Activated naive CD4-positive, alpha-beta T cell treated with anti-CD3 and anti-CD28 coated beads, Interleukin-2, amount 10 ng/mL, durations not matched to agents 7 days and 5 days (primary cell): ENCODE data around the gene GIT1.
A peak's percentile ranks its signal among the peaks of the same experiment; 100 is the strongest.

ENCODE experiments used
- CTCF ChIA-PET: fragments of 350-600 bp; sonication (Branson Sonifier 250); formaldehyde crosslinking; loops from one replicate; lab custom pipeline; 2021; ENCODE audit warnings: antibody characterized with exemption; lab: Charles Lee
- DNase-seq: peaks from one replicate; pipeline ENCODE4 v3.0.0-alpha.2; 2020
- H3K27ac Mint-ChIP-seq: one replicate; pipeline ENCODE4 v1.8.0; 2021; ENCODE audit warnings: mild to moderate bottlenecking, moderate library complexity, mixed read lengths
- H3K27me3 Mint-ChIP-seq: one replicate; pipeline ENCODE4 v1.8.0; 2021; ENCODE audit warnings: mild to moderate bottlenecking, mixed read lengths
- H3K36me3 Mint-ChIP-seq: one replicate; pipeline ENCODE4 v1.8.0; 2021; ENCODE audit warnings: mixed read lengths
- H3K4me1 Mint-ChIP-seq: one replicate; pipeline ENCODE4 v1.8.0; 2021; ENCODE audit warnings: mixed read lengths
- H3K4me3 Mint-ChIP-seq: one replicate; pipeline ENCODE4 v1.8.0; 2021; ENCODE audit warnings: mild to moderate bottlenecking, moderate library complexity, mixed read lengths
- H3K9me3 Mint-ChIP-seq: one replicate; pipeline ENCODE4 v1.8.0; 2021; ENCODE audit warnings: mixed read lengths

GIT1 gene

DNA sequence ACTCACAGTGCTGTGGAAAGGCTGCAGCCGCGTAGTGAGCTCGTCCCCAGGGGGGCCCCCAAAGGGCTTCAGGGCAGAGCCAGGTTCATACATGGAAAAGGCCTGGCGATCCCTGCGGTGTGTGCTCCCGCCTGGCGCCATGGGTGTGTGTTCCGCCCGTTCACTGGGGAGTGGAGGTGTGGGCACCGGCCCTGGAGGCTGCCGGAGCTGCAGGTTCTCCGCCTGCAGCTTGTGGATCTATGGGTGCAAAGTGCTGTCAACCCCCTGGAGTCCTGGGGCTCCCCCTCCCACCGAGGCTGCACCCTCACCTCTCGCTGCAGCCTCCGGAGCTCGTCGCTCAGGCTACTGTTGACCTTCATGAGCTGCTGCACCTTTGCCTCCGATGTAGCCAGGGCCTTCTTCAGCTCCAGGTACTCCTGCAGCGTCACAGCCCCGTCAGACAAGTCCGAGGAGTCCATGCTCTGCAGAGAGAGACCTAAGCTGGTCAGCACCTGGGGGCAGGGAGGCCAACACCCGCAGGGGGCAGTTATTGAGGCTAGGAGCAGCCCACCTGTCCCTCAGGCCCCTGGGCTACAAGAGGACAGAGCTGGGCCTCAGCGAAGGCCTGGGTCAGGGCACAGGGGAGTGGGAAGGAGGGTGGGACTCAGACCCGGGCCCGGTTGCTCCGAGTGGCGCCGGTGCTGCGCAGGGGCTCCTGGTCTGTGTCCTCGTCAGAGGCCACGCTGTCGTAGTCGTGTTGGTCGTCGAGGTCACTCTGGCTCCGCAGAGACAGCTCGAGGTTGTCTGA is 13.0 kb downstream of the GIT1 start:
- Mint-ChIP-seq H3K27ac (no peak overlapping the region), H3K36me3 (peaks cover 43% of the 10 kb centered on the region), H3K27me3 (no peaks in the 10 kb centered on the region), H3K4me3 (no peak overlapping the region), H3K4me1 (peaks cover 9% of the 10 kb centered on the region), H3K9me3 (no peaks in the 10 kb centered on the region)
- CTCF ChIA-PET, result interaction anchor here (1.3 to 1.5 kb wide), 4 partner anchors 9 to 41 kb away, joined by 4 to 5 read pairs (median 4); no protein-coding TSS in a partner anchor
- no peak for DNase-seq

DNA sequence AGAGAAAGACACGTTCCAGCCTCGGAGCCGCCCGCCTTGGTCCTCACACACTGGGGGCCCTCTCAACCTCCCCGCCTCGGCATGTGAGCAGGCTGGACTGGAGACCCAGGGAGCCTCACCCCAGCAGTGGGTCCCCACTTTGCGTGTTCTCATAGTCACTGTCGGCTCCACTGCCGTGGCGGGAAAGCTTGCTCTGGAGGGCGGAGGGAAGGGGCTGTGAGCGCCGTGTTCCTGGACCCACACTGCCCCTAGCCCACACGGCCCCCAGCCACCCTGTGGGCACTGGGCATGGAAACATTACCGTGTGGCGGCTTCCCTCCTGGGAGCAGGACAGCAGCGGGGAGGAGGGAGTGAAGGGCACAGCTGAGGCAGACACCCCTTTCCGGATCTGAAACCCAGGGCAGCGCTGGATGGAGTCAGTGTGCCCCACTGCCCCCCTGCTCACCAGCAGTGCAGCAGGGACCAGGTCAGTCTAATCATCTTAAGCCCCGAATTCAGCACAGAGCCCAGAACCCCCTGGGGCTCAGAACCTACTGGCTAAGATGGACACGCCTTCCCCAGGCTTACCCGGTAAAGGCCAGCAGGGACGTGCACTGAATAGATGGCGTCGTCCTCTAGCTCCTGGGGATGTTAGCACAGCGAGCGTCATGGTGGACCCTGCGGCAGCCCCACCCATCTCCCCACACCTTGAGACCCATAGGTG is 13.8 kb downstream of the GIT1 start:
- H3K36me3 Mint-ChIP-seq, result peaks cover 46% of the 10 kb centered on the region
- DNase-seq, result peak; percentile 14
- H3K27me3 Mint-ChIP-seq, result no peaks in the 10 kb centered on the region
- H3K27ac Mint-ChIP-seq, result no peak overlapping the region
- H3K4me1 Mint-ChIP-seq, result peaks cover 12% of the 10 kb centered on the region
- CTCF ChIA-PET, result interaction anchor here (1.3 to 1.5 kb wide), 4 partner anchors 10 to 42 kb away, joined by 4 to 5 read pairs (median 4); no protein-coding TSS in a partner anchor
- no peaks in the 10 kb centered on the region for H3K9me3 Mint-ChIP-seq
- no peak overlapping the region for H3K4me3 Mint-ChIP-seq

GRCh38 chr17:29574732-29575510 is 14.5 kb downstream of the GIT1 start:
- H3K36me3 Mint-ChIP-seq, result peaks cover 44% of the 10 kb centered on the region
- no peak overlapping the region for H3K4me3 Mint-ChIP-seq
- H3K9me3 Mint-ChIP-seq, result no peaks in the 10 kb centered on the region
- H3K27me3 Mint-ChIP-seq, result no peaks in the 10 kb centered on the region
- no peak for DNase-seq
- CTCF ChIA-PET, result no interaction called here
- peaks cover 8% of the 10 kb centered on the region for H3K4me1 Mint-ChIP-seq
- H3K27ac Mint-ChIP-seq, result no peak overlapping the region

DNA sequence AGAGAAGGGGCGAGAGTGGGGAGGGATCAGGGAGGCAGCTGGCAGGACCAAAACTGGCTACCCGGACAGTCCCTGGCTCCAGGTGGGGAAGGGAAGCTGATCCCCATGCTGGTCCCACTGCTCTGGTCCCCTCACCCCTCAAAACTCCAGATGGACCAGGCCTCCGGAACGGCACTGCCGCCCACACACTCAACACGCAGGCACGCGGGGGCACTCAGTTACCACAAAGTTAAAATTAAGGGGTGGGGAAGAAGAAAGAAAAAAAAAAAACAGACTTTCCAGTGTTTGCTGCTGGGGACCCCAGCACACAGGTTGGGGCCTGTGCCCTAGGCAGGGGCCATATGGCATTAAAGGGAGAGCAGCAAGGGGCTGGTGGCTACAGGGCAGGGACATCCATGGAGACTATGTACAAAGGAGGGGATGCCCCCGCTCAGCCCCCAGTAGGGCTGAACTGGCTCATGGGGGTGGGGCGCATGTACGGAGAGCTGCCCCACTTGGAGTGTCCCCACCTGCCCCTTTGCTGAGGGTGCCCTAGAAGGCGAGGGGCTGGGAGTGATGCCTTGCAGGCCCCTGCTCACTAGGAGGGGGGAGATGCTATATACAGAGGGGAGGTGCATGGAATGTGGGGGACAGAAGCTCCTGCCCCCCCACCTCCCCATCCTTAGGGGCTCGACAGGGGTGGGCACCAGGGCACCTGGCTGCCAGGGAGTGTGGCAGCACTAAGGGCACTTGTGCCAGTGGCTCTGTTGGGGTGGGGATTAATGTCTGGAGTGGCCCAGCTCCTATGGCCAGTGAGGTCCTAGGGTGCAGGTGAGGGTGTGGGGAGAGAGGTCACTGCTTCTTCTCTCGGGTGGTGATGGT is 15.3 kb downstream of the GIT1 start:
- Mint-ChIP-seq H3K27me3 (peaks cover 3% of the 10 kb centered on the region), H3K27ac (no peak overlapping the region), H3K4me3 (no peak overlapping the region), H3K4me1 (peaks cover 14% of the 10 kb centered on the region), H3K36me3 (peaks cover 40% of the 10 kb centered on the region), H3K9me3 (no peaks in the 10 kb centered on the region)
- peak; percentile 19 for DNase-seq
- CTCF ChIA-PET, result interaction anchor here (1.7 to 3.4 kb wide), 3 partner anchors 17 to 204 kb away, joined by 5 to 8 read pairs (median 6); no protein-coding TSS in a partner anchor

DNA sequence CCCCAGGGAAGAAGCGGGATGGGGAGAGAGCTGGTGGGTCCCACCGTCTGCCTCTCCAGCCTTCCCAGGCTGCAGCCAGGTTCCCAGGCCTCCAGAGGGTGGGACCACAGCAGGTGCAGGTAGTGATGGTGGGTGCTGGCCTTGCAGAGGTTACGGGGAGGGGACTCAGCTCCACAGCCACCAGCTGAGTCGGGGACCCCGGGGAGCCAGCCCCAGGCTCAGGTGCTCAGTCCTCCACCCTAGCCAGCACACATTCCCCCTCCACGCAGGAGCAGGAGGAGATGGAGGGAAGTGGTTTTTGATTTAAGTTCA is 15.9 kb downstream of the GIT1 start:
- H3K4me3 Mint-ChIP-seq, result no peak overlapping the region
- H3K9me3 Mint-ChIP-seq, result no peaks in the 10 kb centered on the region
- H3K36me3 Mint-ChIP-seq, result peaks cover 38% of the 10 kb centered on the region
- no peak overlapping the region for H3K27ac Mint-ChIP-seq
- peaks cover 16% of the 10 kb centered on the region for H3K4me1 Mint-ChIP-seq
- CTCF ChIA-PET, result interaction anchor here (1.2 to 3.4 kb wide), 5 partner anchors 18 to 204 kb away, joined by 4 to 8 read pairs (median 5); no protein-coding TSS in a partner anchor
- no peak for DNase-seq
- H3K27me3 Mint-ChIP-seq, result peaks cover 4% of the 10 kb centered on the region

- CTCF ChIA-PET, result interaction anchor here (1.2 to 3.4 kb wide), 8 partner anchors 8 to 203 kb away, joined by 3 to 8 read pairs (median 4); partner anchors contain the start of gene ANKRD13B
- no peaks in the 10 kb centered on the region for H3K9me3 Mint-ChIP-seq
- peaks cover 4% of the 10 kb centered on the region for H3K27me3 Mint-ChIP-seq
- no peak overlapping the region for H3K27ac Mint-ChIP-seq
- peaks cover 16% of the 10 kb centered on the region for H3K4me1 Mint-ChIP-seq
- peaks cover 32% of the 10 kb centered on the region for H3K36me3 Mint-ChIP-seq
- DNase-seq, result peak; percentile 56
- no peak overlapping the region for H3K4me3 Mint-ChIP-seq
Measured at GRCh38 chr17:29572691-29573557, 16.5 kb downstream of the GIT1 start.

GRCh38 chr17:29571883-29572681 is 17.4 kb downstream of the GIT1 start:
- H3K4me3 Mint-ChIP-seq, result no peak overlapping the region
- peaks cover 4% of the 10 kb centered on the region for H3K27me3 Mint-ChIP-seq
- H3K36me3 Mint-ChIP-seq, result peaks cover 27% of the 10 kb centered on the region
- H3K27ac Mint-ChIP-seq, result no peak overlapping the region
- peak; percentile 19 for DNase-seq
- H3K4me1 Mint-ChIP-seq, result peaks cover 16% of the 10 kb centered on the region
- H3K9me3 Mint-ChIP-seq, result no peaks in the 10 kb centered on the region
- CTCF ChIA-PET, result interaction anchor here (0.9 to 3.4 kb wide), 9 partner anchors 8 to 202 kb away, joined by 3 to 8 read pairs (median 4); partner anchors contain the start of gene ANKRD13B

- peaks cover 27% of the 10 kb centered on the region for H3K36me3 Mint-ChIP-seq
- no peaks in the 10 kb centered on the region for H3K9me3 Mint-ChIP-seq
- no peak overlapping the region for H3K4me3 Mint-ChIP-seq
- H3K27me3 Mint-ChIP-seq, result peaks cover 4% of the 10 kb centered on the region
- no peak overlapping the region for H3K27ac Mint-ChIP-seq
- CTCF ChIA-PET, result interaction anchor here (0.9 to 6.1 kb wide), 5 partner anchors 8 to 45 kb away, joined by 3 to 31 read pairs (median 6); partner anchors contain the start of gene ANKRD13B
- peaks cover 16% of the 10 kb centered on the region for H3K4me1 Mint-ChIP-seq
- DNase-seq, result peak; percentile 14
Measured at GRCh38 chr17:29571486-29571882, 18.0 kb downstream of the GIT1 start.

DNA sequence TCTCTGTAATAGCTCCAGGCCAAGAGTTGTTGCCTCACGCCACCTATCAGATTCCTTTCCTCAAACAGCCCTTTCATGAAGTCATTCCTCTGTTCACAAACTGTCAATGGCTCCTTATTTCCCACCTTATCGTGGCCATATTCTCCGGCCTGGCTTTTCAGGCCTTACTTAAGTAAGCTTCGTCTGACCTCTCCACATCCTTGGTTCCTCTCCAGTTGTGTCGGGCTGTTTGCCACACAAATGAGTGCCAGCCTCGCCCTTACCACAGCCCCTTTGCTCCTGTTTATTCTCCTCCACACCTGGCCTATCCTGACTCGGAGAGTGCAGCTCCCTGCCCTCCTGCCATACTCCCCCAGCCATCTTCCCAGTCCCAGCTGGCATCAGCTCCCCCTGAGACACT is 18.9 kb downstream of the GIT1 start:
- Mint-ChIP-seq H3K4me1 (peaks cover 23% of the 10 kb centered on the region), H3K27me3 (peaks cover 4% of the 10 kb centered on the region), H3K9me3 (no peaks in the 10 kb centered on the region), H3K27ac (peak overlapping the region; percentile 31), H3K36me3 (peaks cover 25% of the 10 kb centered on the region), H3K4me3 (peak overlapping the region; percentile 4)
- peak; percentile 14 for DNase-seq
- CTCF ChIA-PET, result interaction anchor here (1.5 to 6.1 kb wide), 4 partner anchors 16 to 200 kb away, joined by 3 to 31 read pairs (median 10); no protein-coding TSS in a partner anchor

GRCh38 chr17:29569245-29569950 is 20.1 kb downstream of the GIT1 start:
- peak overlapping the region; percentile 89 for H3K4me3 Mint-ChIP-seq
- DNase-seq, result no peak
- H3K4me1 Mint-ChIP-seq, result peaks cover 33% of the 10 kb centered on the region
- H3K36me3 Mint-ChIP-seq, result peaks cover 20% of the 10 kb centered on the region
- peak overlapping the region; percentile 85 for H3K27ac Mint-ChIP-seq
- H3K27me3 Mint-ChIP-seq, result peaks cover 4% of the 10 kb centered on the region
- CTCF ChIA-PET, result interaction anchor here (1.4 to 6.1 kb wide), 5 partner anchors 14 to 524 kb away, joined by 3 to 31 read pairs (median 11); partner anchors contain the start of gene ANKRD13B
- H3K9me3 Mint-ChIP-seq, result no peaks in the 10 kb centered on the region
